A549 treated with dexamethasone at 1 μM for 4 hours (cell line): ENCODE results near the gene SYNPR. TPM values are rescaled to one million over a fixed set of nuclear protein-coding genes. Genes with fewer than 3 reads are reported as not detected.

Experiments
- total RNA-seq: library from RNA; stranded (reverse); fragments of 200-300 nt; extraction: Qiagen RNA extraction; gene quantifications from 5 replicates; pipeline ENCODE4 v1.2.3, GENCODE V29; 2022

The SYNPR gene
- total RNA-seq: not detected in 5 replicates

GRCh38 chr3:63278171-63279004, at the start of gene SYNPR:
TSS of gene SYNPR (plus strand) at chr3:63278308.

GRCh38 chr3:63652066-63652725, 374.1 kb downstream of the SYNPR start, which contains the start of gene SNTN:
TSS of gene SNTN (plus strand) at chr3:63652675. CDS start at chr3:63652688, 13 bp downstream.

